OCI-LY7 (cell line): Measurements from ENCODE around the gene MNDA. TPM values are rescaled to one million over a fixed set of nuclear protein-coding genes. Genes with fewer than 3 reads are reported as not detected.

Source experiments
- BruUV-seq: library from RNA; stranded (reverse); fragments of 400-500 nt; replicated peaks from 2 replicates; lab custom pipeline; 2021; lab: Mats Ljungman, UMichigan
- CTCF ChIA-PET: fragments of 300-600 bp; sonication (Branson Sonifier 250); formaldehyde crosslinking; loops from one replicate; lab custom pipeline; 2022; ENCODE audit warnings: antibody characterized with exemption; ENCODE audit not compliant: unreplicated experiment; lab: Charles Lee
- POLR2A ChIA-PET: fragments of 300-600 bp; sonication (Branson Sonifier 250); formaldehyde crosslinking; loops from one replicate; lab custom pipeline; 2022; ENCODE audit warnings: antibody characterized with exemption; lab: Charles Lee
- DNase-seq: peaks from one replicate; pipeline ENCODE4 v3.0.0-alpha.2; 2015; ENCODE audit warnings: low spot score
- H2AFZ ChIP-seq: fragments of 200-600 bp; sonication (generic), shearing (Covaris generic); 2 replicates; pipeline ENCODE4 v1.6.1; 2014; ENCODE audit warnings: mild to moderate bottlenecking, antibody characterized with exemption, low read length, moderate library complexity
- H3K27ac ChIP-seq: fragments of 200-600 bp; sonication (generic); 2 replicates; pipeline ENCODE4 v1.5.1; 2014; ENCODE audit warnings: mixed run types, low read depth, mild to moderate bottlenecking, moderate library complexity, low read length, inconsistent platforms; ENCODE audit not compliant: poor library complexity, severe bottlenecking
- H3K36me3 ChIP-seq: fragments of 200-600 bp; sonication (generic); 2 replicates; pipeline ENCODE4 v1.6.1; 2014; ENCODE audit warnings: mild to moderate bottlenecking, antibody characterized with exemption, low read length, moderate library complexity, mixed read lengths; ENCODE audit not compliant: insufficient read depth
- H3K4me1 ChIP-seq: fragments of 200-600 bp; sonication (generic); 2 replicates; pipeline ENCODE4 v1.5.1; 2014; ENCODE audit warnings: mild to moderate bottlenecking, low read length; ENCODE audit not compliant: insufficient read depth, poor library complexity, severe bottlenecking
- H3K4me2 ChIP-seq: fragments of 200-600 bp; sonication (generic); 2 replicates; pipeline ENCODE4 v1.6.1; 2014; ENCODE audit warnings: mild to moderate bottlenecking, low read length
- H3K4me3 ChIP-seq: fragments of 200-600 bp; sonication (generic); 2 replicates; pipeline ENCODE4 v1.5.1; 2014; ENCODE audit warnings: mild to moderate bottlenecking, low read depth, low read length; ENCODE audit not compliant: poor library complexity, severe bottlenecking
- H3K79me2 ChIP-seq: fragments of 200-600 bp; sonication (generic); 2 replicates; pipeline ENCODE4 v1.6.1; 2016; ENCODE audit warnings: low read depth, mild to moderate bottlenecking, low read length, moderate library complexity, mixed read lengths; ENCODE audit not compliant: insufficient read depth
- H3K9me2 ChIP-seq: fragments of 200-600 bp; sonication (generic); 2 replicates; pipeline ENCODE4 v1.6.1; 2016; ENCODE audit warnings: mild to moderate bottlenecking, low read length, mixed read lengths; ENCODE audit not compliant: insufficient read depth
- H3K9me3 ChIP-seq: fragments of 200-600 bp; sonication (generic); 2 replicates; pipeline ENCODE4 v1.6.1; 2014; ENCODE audit warnings: mild to moderate bottlenecking, mixed run types, low read length, mixed read lengths
- H4K20me1 ChIP-seq: fragments of 200-600 bp; sonication (generic); 2 replicates; pipeline ENCODE4 v1.6.1; 2014; ENCODE audit warnings: mild to moderate bottlenecking, antibody characterized with exemption, low read length, moderate library complexity, mixed read lengths; ENCODE audit not compliant: insufficient read depth
- CTCF ChIP-seq: fragments of 200-600 bp; sonication (generic); conservative IDR thresholded peaks from 2 replicates; pipeline ENCODE4 v1.5.1; 2014; ENCODE audit warnings: mild to moderate bottlenecking, antibody characterized with exemption, low read length, moderate library complexity, mixed read lengths
- EZH2phosphoT487 ChIP-seq: fragments of 200-600 bp; sonication (generic); IDR thresholded peaks from 2 replicates; pipeline ENCODE4 v1.6.1; 2018; ENCODE audit warnings: low read depth, borderline replicate concordance, mild to moderate bottlenecking, mixed run types, antibody characterized with exemption, low read length, moderate library complexity, mixed read lengths
- intact Hi-C: fragments of 100-400 bp; cut with micrococcal nuclease; formaldehyde crosslinking; loops from one replicate; pipeline ENCODE4 v1.10.0; 2022; ENCODE audit not compliant: unreplicated experiment
- total RNA-seq, 2 experiments: library from RNA; depleted of rRNA in 1 of 2; stranded (reverse); fragments of >200 nt in 1 of 2; shearing (Covaris generic) in 1 of 2; gene quantifications; 2 replicates each; pipeline ENCODE4 v1.2.3, GENCODE V29; 2014 to 2022

The MNDA gene
- total RNA-seq, 2 experiments from 2014 or later = not detected

- BruUV-seq = no TSS peak
- POLR2A ChIA-PET = no interaction called here
- TF ChIP-seq EZH2phosphoT487 = no peak
These were observed 18.8 kb upstream of the MNDA start for GRCh38 chr1:158812336-158812735.

GRCh38 chr1:158813164-158813563, 18.0 kb upstream of the MNDA start:
- Histone ChIP-seq H3K79me2 (no peaks in the 10 kb centered on the region), H3K9me3 (no peaks in the 10 kb centered on the region), H3K4me2 (no peak overlapping the region), H4K20me1 (no peaks in the 10 kb centered on the region), H3K9me2 (no peaks in the 10 kb centered on the region), H3K27ac (no peak overlapping the region), H2AFZ (no peak overlapping the region), H3K36me3 (no peaks in the 10 kb centered on the region), H3K4me1 (no peaks in the 10 kb centered on the region), H3K4me3 (no peak overlapping the region)
- CTCF ChIA-PET = no interaction called here
- BruUV-seq = no TSS peak
- POLR2A ChIA-PET = no interaction called here
- intact Hi-C loops = no loop called here
- TF ChIP-seq EZH2phosphoT487 (no peak), CTCF (no peak)
- DNase-seq = no peak

More at GRCh38 chr1:158812336-158812735, 18.8 kb upstream of the MNDA start:
- Histone ChIP-seq H3K36me3 (no peaks in the 10 kb centered on the region), H3K4me3 (no peak overlapping the region), H3K9me2 (no peaks in the 10 kb centered on the region), H4K20me1 (no peaks in the 10 kb centered on the region), H3K4me2 (no peak overlapping the region), H3K27ac (no peak overlapping the region), H3K9me3 (no peaks in the 10 kb centered on the region), H2AFZ (no peak overlapping the region), H3K79me2 (no peaks in the 10 kb centered on the region), H3K4me1 (no peaks in the 10 kb centered on the region)
- intact Hi-C loops = no loop called here
- CTCF ChIA-PET = no interaction called here
- no peak for DNase-seq

GRCh38 chr1:158814970-158815369, 16.2 kb upstream of the MNDA start:
- Histone ChIP-seq H4K20me1 (no peaks in the 10 kb centered on the region), H3K27ac (no peak overlapping the region), H3K4me3 (no peak overlapping the region), H3K4me2 (no peak overlapping the region), H3K4me1 (no peaks in the 10 kb centered on the region), H3K36me3 (no peaks in the 10 kb centered on the region), H2AFZ (no peak overlapping the region), H3K79me2 (no peaks in the 10 kb centered on the region), H3K9me2 (no peaks in the 10 kb centered on the region), H3K9me3 (no peaks in the 10 kb centered on the region)
- TF ChIP-seq EZH2phosphoT487 = no peak
- no peak for TF ChIP-seq CTCF
- BruUV-seq = no TSS peak
- ChIA-PET CTCF (no interaction called here), POLR2A (interaction anchor here (0.6 kb wide), 1 partner anchor 30 kb away, joined by 3 read pairs; no protein-coding TSS in a partner anchor)
- no peak for DNase-seq
- intact Hi-C loops = no loop called here
